GM23338 (cell line): ENCODE data around the gene POU2AF2. TPM values are rescaled to one million over a fixed set of nuclear protein-coding genes. Genes with fewer than 3 reads are reported as not detected.

ENCODE experiments used
- ATAC-seq: fragments of 200-7000 bp; cut with Tn5 transposase; 3 replicates; pipeline ENCODE4 v1.9.1; 2020
- DNase-seq: peaks from one replicate; pipeline ENCODE4 v3.0.0-alpha.2; 2015; ENCODE audit warnings: low spot score
- H2AFZ ChIP-seq: fragments of 200-600 bp; sonication (generic); 2 replicates; pipeline ENCODE4 v1.8.0; 2016; ENCODE audit warnings: antibody characterized with exemption, mild to moderate bottlenecking, moderate library complexity
- H3F3A ChIP-seq: fragments of 200-600 bp; sonication (generic); replicated peaks from 2 replicates; pipeline ENCODE4 v1.8.0; 2017; ENCODE audit warnings: antibody characterized with exemption, mixed run types, low read depth
- H3K27ac ChIP-seq: fragments of 200-600 bp; sonication (generic); 2 replicates; pipeline ENCODE4 v1.6.1; 2016; ENCODE audit warnings: low read depth
- H3K27me3 ChIP-seq: fragments of 200-600 bp; sonication (generic); 2 replicates; pipeline ENCODE4 v1.8.0; 2016; ENCODE audit warnings: mild to moderate bottlenecking, mixed run types, moderate library complexity; ENCODE audit not compliant: insufficient read depth
- H3K36me3 ChIP-seq: fragments of 200-600 bp; sonication (generic); 2 replicates; pipeline ENCODE4 v1.8.0; 2016; ENCODE audit warnings: mild to moderate bottlenecking; ENCODE audit not compliant: insufficient read depth
- H3K4me1 ChIP-seq: fragments of 200-600 bp; sonication (generic); 2 replicates; pipeline ENCODE4 v1.8.0; 2016; ENCODE audit warnings: mild to moderate bottlenecking, moderate library complexity; ENCODE audit not compliant: insufficient read depth
- H3K4me2 ChIP-seq: fragments of 200-600 bp; sonication (generic); 2 replicates; pipeline ENCODE4 v1.7.1; 2017; ENCODE audit warnings: mixed run types
- H3K4me3 ChIP-seq: fragments of 200-600 bp; sonication (generic); 2 replicates; pipeline ENCODE4 v1.6.1; 2016; ENCODE audit warnings: mixed run types
- H3K79me2 ChIP-seq: fragments of 200-600 bp; sonication (generic); replicated peaks from 2 replicates; pipeline ENCODE4 v1.8.0; 2017; ENCODE audit warnings: mild to moderate bottlenecking; ENCODE audit not compliant: insufficient read depth
- H3K9me2 ChIP-seq: fragments of 200-600 bp; sonication (generic); 2 replicates; pipeline ENCODE4 v1.8.0; 2017; ENCODE audit not compliant: insufficient read depth
- H4K20me1 ChIP-seq: fragments of 200-600 bp; sonication (generic); replicated peaks from 2 replicates; pipeline ENCODE4 v1.8.0; 2017; ENCODE audit warnings: mild to moderate bottlenecking; ENCODE audit not compliant: insufficient read depth
- H3K27ac Mint-ChIP-seq: 2 replicates; pipeline ENCODE4 v1.8.0; 2020; ENCODE audit warnings: inconsistent platforms, mild to moderate bottlenecking, moderate library complexity, mixed read lengths
- H3K27me3 Mint-ChIP-seq: 3 replicates; pipeline ENCODE4 v1.8.0; 2022; ENCODE audit warnings: low read depth, mild to moderate bottlenecking, moderate library complexity, mixed read lengths, inconsistent platforms; ENCODE audit not compliant: insufficient read depth, poor library complexity
- H3K36me3 Mint-ChIP-seq: 3 replicates; pipeline ENCODE4 v1.8.0; 2021; ENCODE audit warnings: low read depth, mild to moderate bottlenecking, inconsistent platforms, moderate library complexity, mixed read lengths
- H3K4me1 Mint-ChIP-seq: 3 replicates; pipeline ENCODE4 v1.8.0; 2020; ENCODE audit warnings: mild to moderate bottlenecking, inconsistent platforms, mixed read lengths
- H3K4me3 Mint-ChIP-seq: 3 replicates; pipeline ENCODE4 v1.8.0; 2021; ENCODE audit warnings: moderate library complexity, mild to moderate bottlenecking, inconsistent platforms, mixed read lengths
- H3K9me3 Mint-ChIP-seq: 3 replicates; pipeline ENCODE4 v1.8.0; 2020; ENCODE audit warnings: moderate library complexity, mild to moderate bottlenecking, inconsistent platforms, mixed read lengths
- CREB1 ChIP-seq: fragments of 250-450 bp; sonication (Bioruptor Pico); IDR thresholded peaks from 2 replicates; pipeline ENCODE4 v1.5.0; 2020; ENCODE audit warnings: low read depth, mild to moderate bottlenecking, moderate library complexity
- CTCF ChIP-seq, 2 experiments: fragments of 200-600 bp in 1 of 2; sonication (generic) in 1 of 2; conservative IDR thresholded peaks; 2 replicates each; pipeline versions ENCODE4 v1.5.1 to v1.6.1; 2016 to 2017; ENCODE audit warnings: antibody characterized with exemption in 2 of 2, low read depth in 2 of 2, mild to moderate bottlenecking in 2 of 2, moderate library complexity in 1 of 2
- ETS1 ChIP-seq: IDR thresholded peaks from 2 replicates; pipeline ENCODE4 v1.6.1; 2016; ENCODE audit warnings: antibody characterized with exemption
- EZH2 ChIP-seq: fragments of 200-600 bp; sonication (generic); IDR thresholded peaks from one replicate; pipeline ENCODE4 v1.8.0; 2017; ENCODE audit warnings: antibody characterized with exemption, mild to moderate bottlenecking, low read depth; ENCODE audit not compliant: unreplicated experiment
- EZH2phosphoT487 ChIP-seq: fragments of 200-600 bp; sonication (generic); IDR thresholded peaks from one replicate; pipeline ENCODE4 v1.8.1; 2018; ENCODE audit warnings: antibody characterized with exemption; ENCODE audit not compliant: unreplicated experiment
- NANOG ChIP-seq: IDR thresholded peaks from 2 replicates; pipeline ENCODE4 v1.6.1; 2016; ENCODE audit warnings: antibody characterized with exemption, borderline replicate concordance
- POLR2AphosphoS5 ChIP-seq: IDR thresholded peaks from 2 replicates; pipeline ENCODE4 v1.6.1; 2016; ENCODE audit warnings: antibody characterized with exemption, low read depth
- STAT1 ChIP-seq: IDR thresholded peaks from one replicate; pipeline ENCODE4 v1.6.1; 2016; ENCODE audit warnings: antibody characterized with exemption; ENCODE audit not compliant: unreplicated experiment
- ZNF114 ChIP-seq: fragments of 250-450 bp; sonication (Bioruptor Pico); IDR thresholded peaks from 2 replicates; pipeline ENCODE4 v1.5.0; 2020; ENCODE audit warnings: mild to moderate bottlenecking, moderate library complexity
- ZNF331 ChIP-seq: fragments of 250-450 bp; sonication (Bioruptor Pico); IDR thresholded peaks from 2 replicates; pipeline ENCODE4 v1.5.0; 2020; ENCODE audit warnings: low read depth, mild to moderate bottlenecking, moderate library complexity
- polyA plus RNA-seq: library from polyadenylated mRNA; unstranded; fragments of >200 nt; fragmentation: Nextera tagmentation; extraction: Ambion mirVana; gene quantifications from 2 replicates; pipeline ENCODE4 v1.2.1, GENCODE V29; 2016
- total RNA-seq: library from RNA; depleted of rRNA; stranded (reverse); fragments of >200 nt; shearing (Covaris generic); gene quantifications from 2 replicates; pipeline ENCODE4 v1.2.3, GENCODE V29; 2014
- TF ChIP-seq, protein P1 (sequence below): IDR thresholded peaks from one replicate; pipeline ENCODE4 v1.6.1; 2018; ENCODE audit warnings: antibody characterized with exemption; ENCODE audit not compliant: unreplicated experiment
- TF ChIP-seq, protein P2 (sequence below): fragments of 250-450 bp; sonication (Bioruptor Pico); IDR thresholded peaks from 2 replicates; pipeline ENCODE4 v1.5.0; 2020; ENCODE audit warnings: mild to moderate bottlenecking, moderate library complexity

POU2AF2 gene
- total and polyA plus RNA-seq, 2 experiments from 2014 or later: not detected

- Histone ChIP-seq H3K4me3 (no peak overlapping the region), H3K27ac (no peak overlapping the region), H3K4me2 (no peak overlapping the region), H3F3A (no peaks in the 10 kb centered on the region), H3K36me3 (no peaks in the 10 kb centered on the region), H3K4me1 (no peaks in the 10 kb centered on the region), H3K27me3 (no peaks in the 10 kb centered on the region), H2AFZ (peak overlapping the region; percentile 85), H3K9me2 (no peaks in the 10 kb centered on the region), H4K20me1 (no peaks in the 10 kb centered on the region), H3K79me2 (no peaks in the 10 kb centered on the region)
- Mint-ChIP-seq H3K4me3 (no peak overlapping the region), H3K4me1 (no peaks in the 10 kb centered on the region), H3K27ac (no peak overlapping the region), H3K9me3 (no peaks in the 10 kb centered on the region), H3K36me3 (no peaks in the 10 kb centered on the region), H3K27me3 (no peaks in the 10 kb centered on the region)
- no peak for DNase-seq
- TF ChIP-seq POLR2AphosphoS5: no peak
- TF ChIP-seq CTCF (conservative IDR thresholded peaks at IDR 0.05; ENCODE audit: low read depth in 2 of 2): no peak
- TF ChIP-seq EZH2phosphoT487: no peak
- TF ChIP-seq, protein P1, sequence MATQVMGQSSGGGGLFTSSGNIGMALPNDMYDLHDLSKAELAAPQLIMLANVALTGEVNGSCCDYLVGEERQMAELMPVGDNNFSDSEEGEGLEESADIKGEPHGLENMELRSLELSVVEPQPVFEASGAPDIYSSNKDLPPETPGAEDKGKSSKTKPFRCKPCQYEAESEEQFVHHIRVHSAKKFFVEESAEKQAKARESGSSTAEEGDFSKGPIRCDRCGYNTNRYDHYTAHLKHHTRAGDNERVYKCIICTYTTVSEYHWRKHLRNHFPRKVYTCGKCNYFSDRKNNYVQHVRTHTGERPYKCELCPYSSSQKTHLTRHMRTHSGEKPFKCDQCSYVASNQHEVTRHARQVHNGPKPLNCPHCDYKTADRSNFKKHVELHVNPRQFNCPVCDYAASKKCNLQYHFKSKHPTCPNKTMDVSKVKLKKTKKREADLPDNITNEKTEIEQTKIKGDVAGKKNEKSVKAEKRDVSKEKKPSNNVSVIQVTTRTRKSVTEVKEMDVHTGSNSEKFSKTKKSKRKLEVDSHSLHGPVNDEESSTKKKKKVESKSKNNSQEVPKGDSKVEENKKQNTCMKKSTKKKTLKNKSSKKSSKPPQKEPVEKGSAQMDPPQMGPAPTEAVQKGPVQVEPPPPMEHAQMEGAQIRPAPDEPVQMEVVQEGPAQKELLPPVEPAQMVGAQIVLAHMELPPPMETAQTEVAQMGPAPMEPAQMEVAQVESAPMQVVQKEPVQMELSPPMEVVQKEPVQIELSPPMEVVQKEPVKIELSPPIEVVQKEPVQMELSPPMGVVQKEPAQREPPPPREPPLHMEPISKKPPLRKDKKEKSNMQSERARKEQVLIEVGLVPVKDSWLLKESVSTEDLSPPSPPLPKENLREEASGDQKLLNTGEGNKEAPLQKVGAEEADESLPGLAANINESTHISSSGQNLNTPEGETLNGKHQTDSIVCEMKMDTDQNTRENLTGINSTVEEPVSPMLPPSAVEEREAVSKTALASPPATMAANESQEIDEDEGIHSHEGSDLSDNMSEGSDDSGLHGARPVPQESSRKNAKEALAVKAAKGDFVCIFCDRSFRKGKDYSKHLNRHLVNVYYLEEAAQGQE: no peak
- no peak for TF ChIP-seq ETS1
- TF ChIP-seq, protein P2, sequence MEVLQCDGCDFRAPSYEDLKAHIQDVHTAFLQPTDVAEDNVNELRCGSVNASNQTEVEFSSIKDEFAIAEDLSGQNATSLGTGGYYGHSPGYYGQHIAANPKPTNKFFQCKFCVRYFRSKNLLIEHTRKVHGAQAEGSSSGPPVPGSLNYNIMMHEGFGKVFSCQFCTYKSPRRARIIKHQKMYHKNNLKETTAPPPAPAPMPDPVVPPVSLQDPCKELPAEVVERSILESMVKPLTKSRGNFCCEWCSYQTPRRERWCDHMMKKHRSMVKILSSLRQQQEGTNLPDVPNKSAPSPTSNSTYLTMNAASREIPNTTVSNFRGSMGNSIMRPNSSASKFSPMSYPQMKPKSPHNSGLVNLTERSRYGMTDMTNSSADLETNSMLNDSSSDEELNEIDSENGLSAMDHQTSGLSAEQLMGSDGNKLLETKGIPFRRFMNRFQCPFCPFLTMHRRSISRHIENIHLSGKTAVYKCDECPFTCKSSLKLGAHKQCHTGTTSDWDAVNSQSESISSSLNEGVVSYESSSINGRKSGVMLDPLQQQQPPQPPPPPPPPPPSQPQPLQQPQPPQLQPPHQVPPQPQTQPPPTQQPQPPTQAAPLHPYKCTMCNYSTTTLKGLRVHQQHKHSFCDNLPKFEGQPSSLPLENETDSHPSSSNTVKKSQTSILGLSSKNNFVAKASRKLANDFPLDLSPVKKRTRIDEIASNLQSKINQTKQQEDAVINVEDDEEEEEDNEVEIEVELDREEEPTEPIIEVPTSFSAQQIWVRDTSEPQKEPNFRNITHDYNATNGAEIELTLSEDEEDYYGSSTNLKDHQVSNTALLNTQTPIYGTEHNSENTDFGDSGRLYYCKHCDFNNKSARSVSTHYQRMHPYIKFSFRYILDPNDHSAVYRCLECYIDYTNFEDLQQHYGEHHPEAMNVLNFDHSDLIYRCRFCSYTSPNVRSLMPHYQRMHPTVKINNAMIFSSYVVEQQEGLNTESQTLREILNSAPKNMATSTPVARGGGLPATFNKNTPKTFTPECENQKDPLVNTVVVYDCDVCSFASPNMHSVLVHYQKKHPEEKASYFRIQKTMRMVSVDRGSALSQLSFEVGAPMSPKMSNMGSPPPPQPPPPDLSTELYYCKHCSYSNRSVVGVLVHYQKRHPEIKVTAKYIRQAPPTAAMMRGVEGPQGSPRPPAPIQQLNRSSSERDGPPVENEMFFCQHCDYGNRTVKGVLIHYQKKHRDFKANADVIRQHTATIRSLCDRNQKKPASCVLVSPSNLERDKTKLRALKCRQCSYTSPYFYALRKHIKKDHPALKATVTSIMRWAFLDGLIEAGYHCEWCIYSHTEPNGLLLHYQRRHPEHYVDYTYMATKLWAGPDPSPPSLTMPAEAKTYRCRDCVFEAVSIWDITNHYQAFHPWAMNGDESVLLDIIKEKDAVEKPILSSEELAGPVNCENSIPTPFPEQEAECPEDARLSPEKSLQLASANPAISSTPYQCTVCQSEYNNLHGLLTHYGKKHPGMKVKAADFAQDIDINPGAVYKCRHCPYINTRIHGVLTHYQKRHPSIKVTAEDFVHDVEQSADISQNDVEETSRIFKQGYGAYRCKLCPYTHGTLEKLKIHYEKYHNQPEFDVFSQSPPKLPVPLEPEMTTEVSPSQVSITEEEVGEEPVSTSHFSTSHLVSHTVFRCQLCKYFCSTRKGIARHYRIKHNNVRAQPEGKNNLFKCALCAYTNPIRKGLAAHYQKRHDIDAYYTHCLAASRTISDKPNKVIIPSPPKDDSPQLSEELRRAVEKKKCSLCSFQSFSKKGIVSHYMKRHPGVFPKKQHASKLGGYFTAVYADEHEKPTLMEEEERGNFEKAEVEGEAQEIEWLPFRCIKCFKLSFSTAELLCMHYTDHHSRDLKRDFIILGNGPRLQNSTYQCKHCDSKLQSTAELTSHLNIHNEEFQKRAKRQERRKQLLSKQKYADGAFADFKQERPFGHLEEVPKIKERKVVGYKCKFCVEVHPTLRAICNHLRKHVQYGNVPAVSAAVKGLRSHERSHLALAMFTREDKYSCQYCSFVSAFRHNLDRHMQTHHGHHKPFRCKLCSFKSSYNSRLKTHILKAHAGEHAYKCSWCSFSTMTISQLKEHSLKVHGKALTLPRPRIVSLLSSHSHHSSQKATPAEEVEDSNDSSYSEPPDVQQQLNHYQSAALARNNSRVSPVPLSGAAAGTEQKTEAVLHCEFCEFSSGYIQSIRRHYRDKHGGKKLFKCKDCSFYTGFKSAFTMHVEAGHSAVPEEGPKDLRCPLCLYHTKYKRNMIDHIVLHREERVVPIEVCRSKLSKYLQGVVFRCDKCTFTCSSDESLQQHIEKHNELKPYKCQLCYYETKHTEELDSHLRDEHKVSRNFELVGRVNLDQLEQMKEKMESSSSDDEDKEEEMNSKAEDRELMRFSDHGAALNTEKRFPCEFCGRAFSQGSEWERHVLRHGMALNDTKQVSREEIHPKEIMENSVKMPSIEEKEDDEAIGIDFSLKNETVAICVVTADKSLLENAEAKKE (CRISPR knock-in tag): no peak
- no peak for TF ChIP-seq NANOG
- TF ChIP-seq STAT1: no peak
- no peak for TF ChIP-seq ZNF331 (CRISPR knock-in tag)
- no peak for TF ChIP-seq EZH2
- no peak for TF ChIP-seq CREB1 (CRISPR knock-in tag)
- no peak for TF ChIP-seq ZNF114 (CRISPR knock-in tag)
- ATAC-seq: no peak
Measured at GRCh38 chr11:111206472-111206871, 39.1 kb upstream of the POU2AF2 start.
